Measurements from ENCODE around the gene ZNF236. TPM values are rescaled to one million over a fixed set of nuclear protein-coding genes. Genes with fewer than 3 reads are reported as not detected.
"Not testable (repeated sequence)": the region's sequence is repeated elsewhere in the genome, so short reads cannot be mapped to it uniquely, and the experiment has no call there.

Gene ZNF236
- total RNA-seq, 1 donor from 2014 or later: 19.4 TPM

- no peak overlapping the region for H3K4me3 Mint-ChIP-seq (ENCODE audit: unreplicated experiment)
- peaks cover 3% of the 10 kb centered on the region for H3K27me3 Mint-ChIP-seq (ENCODE audit: unreplicated experiment)
- peak overlapping the region; percentile 39 for H3K27ac Mint-ChIP-seq (ENCODE audit: unreplicated experiment)
- peaks cover 37% of the 10 kb centered on the region for H3K36me3 Mint-ChIP-seq (ENCODE audit: low read depth, unreplicated experiment)
- H3K9me3 Mint-ChIP-seq (ENCODE audit: unreplicated experiment): no peaks in the 10 kb centered on the region
- no peak for DNase-seq (ENCODE audit: low spot score)
- no peak for TF ChIP-seq CTCF (IDR thresholded peaks at IDR 0.05; ENCODE audit: unreplicated experiment)
- peaks cover 7% of the 10 kb centered on the region for H3K4me1 Mint-ChIP-seq (ENCODE audit: unreplicated experiment)
Observed at GRCh38 chr18:76959605-76960004, 137.2 kb downstream of the ZNF236 start.

GRCh38 chr18:76960528-76961035 lies 138.2 kb downstream of the ZNF236 start:
- H3K4me1 Mint-ChIP-seq (ENCODE audit: unreplicated experiment): peaks cover 7% of the 10 kb centered on the region
- H3K9me3 Mint-ChIP-seq (ENCODE audit: unreplicated experiment): no peaks in the 10 kb centered on the region
- H3K27ac Mint-ChIP-seq (ENCODE audit: unreplicated experiment): no peak overlapping the region
- TF ChIP-seq CTCF (IDR thresholded peaks at IDR 0.05; ENCODE audit: unreplicated experiment): no peak
- H3K36me3 Mint-ChIP-seq (ENCODE audit: low read depth, unreplicated experiment): peaks cover 37% of the 10 kb centered on the region
- H3K27me3 Mint-ChIP-seq (ENCODE audit: unreplicated experiment): peaks cover 3% of the 10 kb centered on the region
- peak overlapping the region; percentile 56 for H3K4me3 Mint-ChIP-seq (ENCODE audit: unreplicated experiment)
- DNase-seq (ENCODE audit: low spot score): no peak

GRCh38 chr18:76962851-76963250 lies 140.5 kb downstream of the ZNF236 start:
- Mint-ChIP-seq H3K36me3 (ENCODE audit: low read depth, unreplicated experiment) (peaks cover 30% of the 10 kb centered on the region), H3K27me3 (ENCODE audit: unreplicated experiment) (no peaks in the 10 kb centered on the region), H3K4me3 (ENCODE audit: unreplicated experiment) (no peak overlapping the region), H3K9me3 (ENCODE audit: unreplicated experiment) (no peaks in the 10 kb centered on the region), H3K4me1 (ENCODE audit: unreplicated experiment) (peaks cover 7% of the 10 kb centered on the region), H3K27ac (ENCODE audit: unreplicated experiment) (no peak overlapping the region)
- DNase-seq (ENCODE audit: low spot score): no peak
- no peak for TF ChIP-seq CTCF (IDR thresholded peaks at IDR 0.05; ENCODE audit: unreplicated experiment)

GRCh38 chr18:76963936-76964335 lies 141.6 kb downstream of the ZNF236 start:
- Mint-ChIP-seq H3K36me3 (ENCODE audit: low read depth, unreplicated experiment) (peaks cover 30% of the 10 kb centered on the region), H3K27me3 (ENCODE audit: unreplicated experiment) (no peaks in the 10 kb centered on the region), H3K9me3 (ENCODE audit: unreplicated experiment) (no peaks in the 10 kb centered on the region), H3K27ac (ENCODE audit: unreplicated experiment) (no peak overlapping the region), H3K4me3 (ENCODE audit: unreplicated experiment) (no peak overlapping the region), H3K4me1 (ENCODE audit: unreplicated experiment) (peaks cover 5% of the 10 kb centered on the region)
- no peak for TF ChIP-seq CTCF (IDR thresholded peaks at IDR 0.05; ENCODE audit: unreplicated experiment)
- DNase-seq (ENCODE audit: low spot score): no peak

GRCh38 chr18:76965555-76966151 lies 143.3 kb downstream of the ZNF236 start:
- not testable (repeated sequence) for H3K4me3 Mint-ChIP-seq (ENCODE audit: unreplicated experiment); H3K4me1 Mint-ChIP-seq (ENCODE audit: unreplicated experiment); H3K27ac Mint-ChIP-seq (ENCODE audit: unreplicated experiment); DNase-seq (ENCODE audit: low spot score); H3K9me3 Mint-ChIP-seq (ENCODE audit: unreplicated experiment); H3K27me3 Mint-ChIP-seq (ENCODE audit: unreplicated experiment)
- H3K36me3 Mint-ChIP-seq (ENCODE audit: low read depth, unreplicated experiment): peaks cover 17% of the 10 kb centered on the region

- H3K4me3 Mint-ChIP-seq (ENCODE audit: unreplicated experiment); H3K27ac Mint-ChIP-seq (ENCODE audit: unreplicated experiment); DNase-seq (ENCODE audit: low spot score); H3K36me3 Mint-ChIP-seq (ENCODE audit: low read depth, unreplicated experiment); H3K27me3 Mint-ChIP-seq (ENCODE audit: unreplicated experiment); H3K9me3 Mint-ChIP-seq (ENCODE audit: unreplicated experiment); H3K4me1 Mint-ChIP-seq (ENCODE audit: unreplicated experiment): not testable (repeated sequence)
Observed at GRCh38 chr18:76967299-76967698, 144.9 kb downstream of the ZNF236 start.

Measured in endothelial cell (in vitro differentiated cells).